ENCODE measurements around the gene HDAC3. TPM values are rescaled to one million over a fixed set of nuclear protein-coding genes. Genes with fewer than 3 reads are reported as not detected.
A peak's percentile ranks its signal among the peaks of the same experiment; 100 is the strongest.

Gene HDAC3
- total and polyA plus RNA-seq, 8 donors = 17.8 to 68.9 (median 26.7) TPM

DNA sequence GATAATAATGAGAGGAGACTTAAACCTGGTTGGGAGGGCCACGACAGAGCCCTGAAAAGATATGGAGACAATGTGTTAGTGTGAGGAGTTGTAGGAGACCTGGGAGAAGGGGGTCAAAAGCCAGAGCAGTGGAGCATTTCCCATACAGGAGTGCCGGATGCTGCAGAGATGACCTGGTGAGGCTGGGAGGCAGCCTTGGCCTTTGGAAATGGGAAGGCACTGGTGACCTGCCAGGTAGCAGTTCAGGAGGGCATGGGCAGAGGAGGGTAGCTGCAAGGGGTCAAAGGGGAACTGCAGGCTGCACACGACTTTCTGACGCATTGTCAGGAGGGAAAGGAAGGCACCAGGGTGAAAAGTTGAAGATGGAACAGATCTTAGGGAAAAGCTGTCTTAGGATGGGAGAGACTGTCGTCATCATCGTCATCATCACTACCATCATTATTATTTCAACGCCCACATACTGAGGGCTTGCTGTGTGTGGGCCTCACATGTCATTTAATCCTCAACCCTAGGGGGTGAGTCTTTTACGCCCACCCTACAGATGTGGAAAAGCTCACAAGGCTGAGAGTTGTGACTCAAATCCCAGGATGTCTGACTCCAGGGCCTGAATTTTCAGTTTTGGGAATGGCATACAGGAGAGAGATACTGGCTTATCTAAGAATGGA is 32.1 kb upstream of the HDAC3 start:
- H3K4me3 ChIP-seq = no peak overlapping the region
- peaks cover 0 to 4% (median 0%) of the 10 kb centered on the region in 3 donors for H3K4me1 ChIP-seq
- whole genome bisulfite sequencing, 2 donors = 76 to 80% methylated on average over 8 of the region's 8 CpGs
- H3K9me3 ChIP-seq = no peaks in the 10 kb centered on the region
- DNase-seq (no peak), FAIRE-seq (no peak), ATAC-seq (no peak)
- H3K27ac ChIP-seq = no peak overlapping the region
- intact Hi-C loops (cut with DNase I) = no loop called here
- H3K27me3 ChIP-seq = no peaks in the 10 kb centered on the region
- TF ChIP-seq, protein P1, sequence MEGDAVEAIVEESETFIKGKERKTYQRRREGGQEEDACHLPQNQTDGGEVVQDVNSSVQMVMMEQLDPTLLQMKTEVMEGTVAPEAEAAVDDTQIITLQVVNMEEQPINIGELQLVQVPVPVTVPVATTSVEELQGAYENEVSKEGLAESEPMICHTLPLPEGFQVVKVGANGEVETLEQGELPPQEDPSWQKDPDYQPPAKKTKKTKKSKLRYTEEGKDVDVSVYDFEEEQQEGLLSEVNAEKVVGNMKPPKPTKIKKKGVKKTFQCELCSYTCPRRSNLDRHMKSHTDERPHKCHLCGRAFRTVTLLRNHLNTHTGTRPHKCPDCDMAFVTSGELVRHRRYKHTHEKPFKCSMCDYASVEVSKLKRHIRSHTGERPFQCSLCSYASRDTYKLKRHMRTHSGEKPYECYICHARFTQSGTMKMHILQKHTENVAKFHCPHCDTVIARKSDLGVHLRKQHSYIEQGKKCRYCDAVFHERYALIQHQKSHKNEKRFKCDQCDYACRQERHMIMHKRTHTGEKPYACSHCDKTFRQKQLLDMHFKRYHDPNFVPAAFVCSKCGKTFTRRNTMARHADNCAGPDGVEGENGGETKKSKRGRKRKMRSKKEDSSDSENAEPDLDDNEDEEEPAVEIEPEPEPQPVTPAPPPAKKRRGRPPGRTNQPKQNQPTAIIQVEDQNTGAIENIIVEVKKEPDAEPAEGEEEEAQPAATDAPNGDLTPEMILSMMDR (IDR thresholded peaks at IDR 0.05) = no peak
- no peaks in the 10 kb centered on the region for H3K36me3 ChIP-seq

DNA sequence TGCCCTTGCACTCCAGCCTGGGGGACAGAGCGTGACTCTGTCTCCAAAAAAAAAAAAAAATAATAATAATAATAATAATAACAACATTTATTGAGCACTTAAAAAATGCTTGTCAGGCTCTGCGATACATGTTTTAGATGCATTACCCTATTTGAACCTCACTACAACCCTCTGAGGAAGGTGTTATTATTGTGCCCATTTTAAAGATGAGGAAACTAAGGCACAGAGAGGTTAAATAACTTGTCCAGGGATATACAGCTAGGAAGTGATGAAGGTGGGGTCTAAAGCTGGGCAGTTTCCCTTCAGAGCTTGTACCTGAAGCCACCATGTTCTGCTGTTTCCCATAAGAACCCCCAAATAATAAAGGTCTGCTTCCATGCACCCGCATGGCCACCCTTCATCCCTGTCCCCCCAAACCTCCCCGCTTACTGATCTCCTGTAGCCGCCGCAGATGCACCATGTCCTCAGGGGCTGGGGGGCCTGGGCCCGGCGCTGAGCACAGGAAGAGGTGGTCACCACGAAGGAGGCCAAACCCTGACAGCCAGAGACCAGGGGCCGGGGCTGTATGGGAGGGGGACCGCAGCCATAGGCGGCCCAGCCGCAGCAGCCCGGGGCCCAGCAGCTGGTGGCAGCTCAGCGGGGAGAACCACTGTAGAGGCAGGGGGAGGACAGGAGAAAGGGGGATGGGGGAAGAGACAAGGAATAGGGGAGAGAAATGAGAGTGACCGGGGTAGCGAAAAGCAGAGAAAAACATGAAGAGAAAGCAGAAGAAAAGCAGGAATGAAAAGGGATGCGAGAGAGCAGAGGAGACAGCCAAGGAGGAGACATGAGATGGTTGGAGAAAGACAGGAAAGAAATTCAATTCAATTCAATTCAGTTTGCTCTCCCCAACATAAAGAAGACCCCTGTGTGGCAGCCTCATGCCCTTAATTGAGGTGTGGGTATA is 29.6 kb upstream of the HDAC3 start:
- H3K27me3 ChIP-seq = no peaks in the 10 kb centered on the region
- DNase-seq = no peak
- peaks cover 0 to 4% (median 0%) of the 10 kb centered on the region in 3 donors for H3K4me1 ChIP-seq
- H3K4me3 ChIP-seq = no peak overlapping the region
- intact Hi-C loops (cut with DNase I) = no loop called here
- H3K36me3 ChIP-seq = no peaks in the 10 kb centered on the region
- TF ChIP-seq, protein P1 (IDR thresholded peaks at IDR 0.05) = no peak
- 91 to 94% methylated on average over 18 of the region's 18 CpGs for WGBS, 2 donors
- no peak for FAIRE-seq
- H3K9me3 ChIP-seq = no peaks in the 10 kb centered on the region
- no peak overlapping the region for H3K27ac ChIP-seq
- no peak for ATAC-seq

DNA sequence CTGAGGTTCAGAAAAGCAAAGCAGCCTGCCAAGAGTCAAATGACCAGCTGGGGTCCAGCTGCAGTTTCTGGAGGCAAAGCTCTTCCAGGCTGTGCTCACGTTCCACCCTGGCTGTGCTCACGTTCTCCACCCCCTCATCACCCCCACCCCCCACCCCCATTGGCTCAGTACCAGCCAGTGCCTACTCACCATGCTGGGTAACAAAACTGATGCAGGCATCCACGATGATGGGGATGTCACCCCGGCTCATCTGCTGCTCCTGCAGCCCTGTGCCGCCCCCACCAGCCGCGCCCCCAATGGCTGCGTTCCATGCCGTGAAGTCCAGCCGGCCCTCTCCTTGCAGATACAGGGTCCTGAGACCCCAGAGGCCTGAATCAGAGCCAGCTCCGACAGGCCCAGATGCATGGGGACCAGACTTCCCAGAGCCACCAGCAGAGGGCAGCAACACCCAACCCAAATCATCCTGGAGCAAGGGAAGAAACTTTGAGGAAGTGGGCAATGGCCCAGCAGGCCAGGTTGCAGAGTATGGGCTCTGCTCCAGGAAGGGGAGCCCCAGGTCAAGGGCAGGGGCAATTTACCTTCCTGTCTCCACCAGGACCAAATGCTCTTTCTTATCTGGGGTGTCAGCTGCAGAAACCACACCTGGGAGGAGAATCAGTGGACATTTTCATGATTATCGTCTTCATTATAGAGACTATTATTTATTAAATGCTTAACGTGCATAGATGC is 28.2 kb upstream of the HDAC3 start:
- intact Hi-C loops (cut with DNase I) = no loop called here
- Histone ChIP-seq H3K27me3 (no peaks in the 10 kb centered on the region), H3K4me1 (peaks cover 0 to 4% (median 0%) of the 10 kb centered on the region in 3 donors), H3K9me3 (no peaks in the 10 kb centered on the region), H3K36me3 (no peaks in the 10 kb centered on the region), H3K4me3 (no peak overlapping the region), H3K27ac (no peak overlapping the region)
- DNase-seq = peak; percentile 79 to 91 (median 90)
- TF ChIP-seq, protein P1 (IDR thresholded peaks at IDR 0.05) = peak; percentile 82 to 95 (median 94)
- ATAC-seq = peak; percentile 94 to 100 (median 97)
- WGBS, 2 donors = 17 to 23% methylated on average over 13 of the region's 13 CpGs
- no peak for FAIRE-seq

DNA sequence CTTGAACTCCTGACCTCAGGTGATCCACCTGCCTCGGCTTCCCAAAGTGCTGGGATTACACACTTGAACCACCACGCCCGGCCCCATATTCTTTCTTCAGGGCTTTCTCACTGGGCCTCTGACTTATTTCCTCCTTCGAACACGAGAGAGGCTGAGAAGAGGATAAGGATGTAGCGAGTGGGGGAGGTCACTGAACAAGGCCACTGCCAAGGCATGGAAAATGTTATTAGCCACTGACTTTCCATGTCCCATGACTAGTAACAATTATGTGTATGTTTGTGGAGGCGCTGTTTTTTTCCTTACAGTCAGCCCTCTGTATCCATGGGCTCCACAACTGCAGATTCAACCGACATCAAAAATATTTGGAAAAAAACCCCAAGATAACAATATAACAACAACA is 26.9 kb upstream of the HDAC3 start:
- intact Hi-C loops (cut with DNase I) = no loop called here
- DNase-seq = no peak
- Histone ChIP-seq H3K27ac (no peak overlapping the region), H3K36me3 (no peaks in the 10 kb centered on the region), H3K4me3 (no peak overlapping the region), H3K4me1 (peaks cover 0 to 4% (median 0%) of the 10 kb centered on the region in 3 donors), H3K27me3 (no peaks in the 10 kb centered on the region), H3K9me3 (no peaks in the 10 kb centered on the region)
- WGBS, 2 donors = 77 to 84% methylated on average over 8 of the region's 8 CpGs
- no peak for FAIRE-seq
- no peak for ATAC-seq
- TF ChIP-seq, protein P1 (IDR thresholded peaks at IDR 0.05) = no peak
